NCI-H187 treated with DMSO at 0.1 percent for 48 hours (cell line): ENCODE data around the gene IREB2.
"Not testable (repeated sequence)": the region's sequence is repeated elsewhere in the genome, so short reads cannot be mapped to it uniquely, and the experiment has no call there.

Experiments used
- DNase-seq: peaks from one replicate; lab custom pipeline; 2025; lab: John Stamatoyannopoulos, UW

The IREB2 gene

GRCh38 chr15:78434711-78435110, 3.3 kb upstream of the IREB2 start:
- DNase-seq = not testable (repeated sequence)

DNA sequence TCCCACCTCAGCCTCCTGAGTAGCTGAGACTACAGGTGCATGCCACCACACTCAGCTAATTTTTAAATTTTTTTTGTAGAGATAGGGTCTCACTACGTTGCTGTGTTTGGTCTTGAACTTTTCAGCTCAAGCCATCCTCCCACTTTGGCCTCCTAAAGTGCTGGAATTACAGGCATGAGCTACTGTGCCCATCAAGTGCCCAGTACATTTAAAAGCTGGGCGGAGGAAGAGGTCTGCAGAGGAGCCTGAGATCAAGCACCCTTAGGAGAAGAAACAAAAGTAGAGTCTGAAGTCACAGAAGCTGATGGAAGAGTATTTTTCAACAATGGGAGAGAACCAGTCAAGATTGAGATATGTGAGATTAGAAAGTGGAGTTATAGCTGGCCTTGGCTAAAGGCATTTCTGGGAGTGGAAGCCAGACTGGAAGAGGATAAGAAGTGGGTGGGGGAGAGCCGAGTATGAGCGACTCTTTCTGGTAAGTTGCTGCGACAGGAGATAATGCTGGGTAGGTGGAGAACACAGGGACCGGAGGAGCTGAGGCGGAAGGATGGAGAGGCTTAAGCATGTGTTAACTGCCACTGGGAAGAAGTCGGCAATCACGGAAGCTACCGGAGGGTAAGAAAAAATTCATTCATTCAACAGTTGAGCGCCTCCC, 782 bp upstream of the IREB2 start:
- DNase-seq = no peak

DNA sequence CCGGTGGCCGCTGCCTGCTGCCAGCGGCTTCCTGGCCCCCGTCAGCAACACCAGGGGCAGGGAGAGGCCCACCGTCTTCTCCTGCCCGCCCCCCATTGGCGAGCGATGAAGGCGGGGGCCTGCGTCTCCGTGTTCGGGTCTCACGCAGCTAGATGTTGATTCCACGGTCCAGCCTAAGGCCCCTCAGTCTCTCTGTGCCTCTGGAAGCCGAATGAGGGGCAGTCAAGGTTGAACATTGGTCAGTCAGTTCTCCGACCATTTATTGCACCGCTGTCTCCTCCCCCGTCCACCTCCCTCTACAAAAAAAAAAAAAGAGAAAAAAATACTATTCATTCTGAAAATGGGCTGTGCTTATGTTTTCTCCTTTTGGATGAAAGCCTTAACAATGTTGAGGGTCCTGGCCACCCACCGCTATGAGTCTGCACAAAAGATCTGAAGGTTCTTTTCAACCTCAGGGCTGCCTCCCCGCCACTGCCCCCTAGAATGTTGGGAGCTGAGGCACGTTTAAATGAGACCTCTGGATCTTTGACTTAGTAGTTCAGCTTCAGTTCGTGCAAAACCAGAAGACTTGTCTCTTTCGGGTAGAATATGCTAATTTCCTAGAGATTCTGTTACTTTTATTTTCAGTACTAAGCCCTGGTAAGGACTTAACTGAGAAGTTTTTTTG, 736 bp downstream of the IREB2 start:
- no peak for DNase-seq

DNA sequence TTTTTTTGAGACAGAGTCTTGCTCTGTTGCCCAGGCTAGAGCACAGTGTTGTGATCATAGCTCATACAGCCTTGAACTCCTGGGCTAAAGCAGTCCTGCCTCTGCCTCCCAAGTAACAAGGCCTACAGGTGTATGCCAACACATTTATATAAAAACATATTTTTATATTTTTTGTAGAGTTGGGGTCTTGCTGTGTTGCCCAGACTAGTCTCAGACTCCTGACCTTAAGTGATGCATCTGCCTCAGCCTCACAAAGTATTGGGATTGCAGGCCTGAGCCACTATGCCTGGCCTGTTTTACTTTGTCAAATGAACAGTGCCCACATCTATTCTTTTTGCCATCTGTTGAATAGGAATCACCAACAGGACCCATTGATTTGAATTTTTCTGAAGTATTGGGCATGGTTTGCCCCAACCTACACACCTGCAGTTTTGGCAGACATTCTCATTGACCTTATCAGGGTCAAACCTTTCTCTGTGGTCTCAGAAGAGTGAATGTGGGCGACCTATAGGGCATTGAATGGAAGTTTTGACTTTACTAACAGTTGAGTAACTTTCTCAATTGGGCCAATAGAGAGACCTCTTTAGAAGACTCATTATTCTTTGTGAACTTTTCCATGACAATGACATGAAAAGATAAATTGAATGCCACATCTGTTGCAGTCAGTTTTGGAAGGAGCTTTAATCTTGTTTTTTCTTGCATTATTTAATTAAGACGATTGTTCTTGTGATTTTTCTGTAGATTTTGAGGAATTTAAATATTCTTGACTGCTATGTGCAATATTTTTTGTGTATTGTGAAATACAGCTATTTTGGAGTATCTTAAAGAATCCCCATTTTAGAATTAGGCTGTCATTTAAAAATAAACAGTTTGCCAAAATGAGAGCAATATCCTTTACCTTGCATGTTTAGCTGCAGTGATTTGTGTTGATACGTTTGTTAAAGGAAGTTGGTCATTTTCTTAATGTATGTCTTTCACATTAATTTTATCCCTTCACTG, 2.7 kb downstream of the IREB2 start:
- no peak for DNase-seq

GRCh38 chr15:78444255-78444654, 6.2 kb downstream of the IREB2 start:
- no peak for DNase-seq

DNA sequence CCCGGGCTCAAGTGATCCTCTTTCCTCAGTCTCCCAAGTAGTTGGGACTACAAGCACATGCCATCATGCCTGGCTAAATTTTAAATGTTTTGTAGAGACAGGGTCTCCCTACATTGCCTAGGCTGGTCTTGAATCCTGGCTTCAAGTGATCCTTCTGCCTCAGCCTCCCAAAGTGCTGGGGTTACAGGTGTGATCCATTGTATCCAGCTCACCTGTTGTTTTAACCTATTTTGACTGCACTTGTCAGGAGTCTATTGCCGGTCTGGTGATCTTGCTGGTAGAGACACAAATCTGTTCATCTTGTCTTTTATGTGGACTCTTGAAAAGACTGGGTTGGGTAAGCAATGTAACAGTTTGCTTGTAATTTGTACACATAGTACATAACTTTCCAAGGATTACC, 7.9 kb downstream of the IREB2 start:
- DNase-seq = no peak

GRCh38 chr15:78446551-78446950, 8.5 kb downstream of the IREB2 start:
- DNase-seq = no peak

GRCh38 chr15:78448441-78449219, 10.6 kb downstream of the IREB2 start:
- DNase-seq = no peak

- no peak for DNase-seq
Observed at GRCh38 chr15:78449220-78449999, 11.4 kb downstream of the IREB2 start.

- DNase-seq = no peak
Observed at GRCh38 chr15:78450285-78450858, 12.4 kb downstream of the IREB2 start.

GRCh38 chr15:78452485-78452884, 14.5 kb downstream of the IREB2 start:
- DNase-seq = no peak

DNA sequence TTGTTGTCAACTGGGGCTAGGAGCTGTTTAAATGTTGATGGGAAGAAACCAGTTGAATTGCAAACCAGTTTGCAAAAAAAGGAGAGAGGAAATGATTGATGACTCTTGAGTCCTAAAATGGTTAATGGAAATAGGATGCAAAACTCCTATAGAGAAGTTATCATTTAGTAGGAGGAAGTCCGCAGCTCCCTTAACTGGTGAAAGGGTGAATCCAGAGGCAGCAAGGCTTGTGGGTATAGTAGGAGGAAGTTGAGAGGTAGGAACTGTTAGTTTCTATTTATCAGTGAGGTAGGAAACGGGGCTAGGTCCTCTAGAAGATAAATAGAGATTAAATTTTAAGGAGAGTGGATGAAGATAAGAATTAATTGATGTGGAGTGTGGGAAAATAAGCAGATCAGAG, 15.4 kb downstream of the IREB2 start:
- no peak for DNase-seq

DNA sequence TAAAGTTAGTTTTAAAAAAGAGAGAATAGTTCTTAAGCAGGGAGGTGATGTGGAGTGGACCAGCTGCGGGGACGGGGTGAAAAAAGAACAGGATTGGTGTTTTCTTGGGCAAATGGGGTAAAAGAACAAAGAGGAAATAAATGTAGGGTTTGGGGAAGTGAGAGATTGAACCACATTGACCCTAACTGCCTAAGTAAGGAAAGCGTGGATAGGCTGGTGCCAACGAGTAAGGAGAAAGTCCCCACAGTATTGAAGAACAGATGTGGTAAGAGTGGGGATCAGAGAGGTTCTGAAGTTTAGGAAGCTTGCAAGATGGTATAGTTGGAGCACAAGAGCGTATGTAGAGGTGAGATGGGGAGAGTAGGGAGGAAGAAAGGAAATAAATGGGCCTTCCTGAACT, 17.0 kb downstream of the IREB2 start:
- DNase-seq = no peak

- DNase-seq = peak; percentile 28
Observed at GRCh38 chr15:78455749-78456148, 17.7 kb downstream of the IREB2 start.

DNA sequence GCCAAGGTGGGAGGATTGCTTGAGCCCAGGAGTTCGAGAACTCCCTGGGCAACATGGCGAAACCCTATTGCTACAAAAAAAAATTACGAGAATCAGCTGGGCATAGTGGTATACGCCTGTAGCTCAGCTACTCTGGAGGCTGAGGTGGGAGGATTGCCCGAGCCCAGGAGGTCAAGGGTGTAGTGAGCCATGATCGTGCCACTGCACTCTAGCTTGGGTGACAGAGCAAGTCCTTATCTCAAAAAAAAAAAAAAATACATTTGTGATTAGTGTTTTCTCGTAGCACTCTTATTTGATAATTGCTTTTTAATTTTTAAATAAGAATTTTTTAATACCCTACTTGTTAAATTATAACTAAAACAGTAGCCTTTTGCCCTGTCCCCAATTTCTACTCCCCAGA, 18.4 kb downstream of the IREB2 start:
- no peak for DNase-seq

DNA sequence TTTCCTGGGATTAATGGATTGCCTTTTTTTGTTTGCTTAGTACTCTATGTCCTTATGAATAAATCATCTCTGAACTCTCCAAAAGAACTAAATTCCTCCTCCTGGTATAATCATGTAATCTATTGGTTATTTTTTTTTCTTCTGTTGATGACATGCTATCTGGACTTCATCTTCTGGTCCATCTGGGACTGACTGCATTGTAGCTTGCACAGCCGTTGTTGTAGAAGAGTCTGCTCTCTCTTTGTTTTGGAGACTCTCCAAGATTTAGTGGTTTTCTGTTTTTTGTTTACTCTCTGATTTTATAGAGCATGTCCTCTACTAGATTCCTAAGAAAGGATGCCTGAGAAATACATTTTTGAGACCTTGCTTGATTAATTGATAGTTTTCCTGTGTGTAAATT, 19.1 kb downstream of the IREB2 start:
- DNase-seq = no peak

DNA sequence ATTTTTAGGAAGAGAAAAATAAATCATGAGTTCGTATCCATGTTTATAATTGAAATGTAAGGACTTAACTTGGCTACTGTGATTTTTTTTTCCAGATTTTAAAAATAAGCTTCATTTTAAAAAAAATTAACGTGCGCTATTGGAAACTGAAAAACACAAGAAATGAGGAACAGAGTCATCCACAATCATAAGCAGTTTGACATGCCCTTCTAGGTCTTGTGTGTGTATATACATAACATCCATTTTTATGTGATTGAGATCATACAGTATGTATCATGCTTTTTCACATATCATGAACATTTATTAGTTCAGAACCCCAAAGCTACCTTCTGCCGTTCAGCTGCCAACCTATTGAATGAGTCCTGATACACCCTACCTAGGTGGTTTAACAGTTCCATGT, 22.7 kb downstream of the IREB2 start:
- DNase-seq = no peak

- no peak for DNase-seq
Observed at GRCh38 chr15:78461171-78461888, 23.3 kb downstream of the IREB2 start.

- DNase-seq = no peak
Observed at GRCh38 chr15:78469031-78469430, 31.0 kb downstream of the IREB2 start.

- DNase-seq = no peak
Observed at GRCh38 chr15:78477295-78477694, 39.3 kb downstream of the IREB2 start.
